Skeletal muscle tissue (tissue), 4 donors: ENCODE data around the gene ARRDC3. TPM values are rescaled to one million over a fixed set of nuclear protein-coding genes. Genes with fewer than 3 reads are reported as not detected.
A peak's percentile ranks its signal among the peaks of the same experiment; 100 is the strongest.

Source experiments
- H3K27ac ChIP-seq: one replicate; pipeline ENCODE4 v1.7.0; 2013; ENCODE audit warnings: mild to moderate bottlenecking, low read depth, low read length, inconsistent platforms
- H3K27me3 ChIP-seq, 3 donors: one replicate each; pipeline ENCODE4 v1.7.0; 2013; ENCODE audit warnings: low read length in 3 of 3; ENCODE audit not compliant: control insufficient read depth in 3 of 3, insufficient read depth in 3 of 3
- H3K36me3 ChIP-seq, 3 donors: one replicate each; pipeline ENCODE4 v1.7.0; 2013; ENCODE audit warnings: low read length in 3 of 3; ENCODE audit not compliant: control insufficient read depth in 3 of 3, insufficient read depth in 3 of 3
- H3K4me1 ChIP-seq, 3 donors: one replicate each; pipeline ENCODE4 v1.7.0; 2013; ENCODE audit warnings: low read length in 3 of 3, mild to moderate bottlenecking in 3 of 3; ENCODE audit not compliant: control insufficient read depth in 3 of 3, insufficient read depth in 3 of 3
- H3K4me3 ChIP-seq, 3 donors: one replicate each; pipeline ENCODE4 v1.7.0; 2013; ENCODE audit warnings: low read length in 3 of 3
- H3K9ac ChIP-seq, 3 donors: one replicate each; pipeline ENCODE4 v1.7.0; 2013; ENCODE audit warnings: low read length in 3 of 3, mild to moderate bottlenecking in 3 of 3, moderate library complexity in 2 of 3, low read depth in 1 of 3
- H3K9me3 ChIP-seq, 3 donors: one replicate each; pipeline ENCODE4 v1.7.0; 2013; ENCODE audit warnings: low read length in 3 of 3; ENCODE audit not compliant: control insufficient read depth in 3 of 3
- total RNA-seq: library from RNA; depleted of rRNA; stranded (reverse); fragments of >200 nt; gene quantifications from one replicate; pipeline ENCODE4 v1.2.3, GENCODE V29; 2014
- donor health status: Osteomylitis.

Gene ARRDC3, protein sequence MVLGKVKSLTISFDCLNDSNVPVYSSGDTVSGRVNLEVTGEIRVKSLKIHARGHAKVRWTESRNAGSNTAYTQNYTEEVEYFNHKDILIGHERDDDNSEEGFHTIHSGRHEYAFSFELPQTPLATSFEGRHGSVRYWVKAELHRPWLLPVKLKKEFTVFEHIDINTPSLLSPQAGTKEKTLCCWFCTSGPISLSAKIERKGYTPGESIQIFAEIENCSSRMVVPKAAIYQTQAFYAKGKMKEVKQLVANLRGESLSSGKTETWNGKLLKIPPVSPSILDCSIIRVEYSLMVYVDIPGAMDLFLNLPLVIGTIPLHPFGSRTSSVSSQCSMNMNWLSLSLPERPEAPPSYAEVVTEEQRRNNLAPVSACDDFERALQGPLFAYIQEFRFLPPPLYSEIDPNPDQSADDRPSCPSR
- 132 TPM for total RNA-seq

GRCh38 chr5:91383027-91383955 lies at the start of gene ARRDC3:
Gene ARRDC3 (minus strand): TSS chr5:91383317. CDS start chr5:91383092, 225 bp downstream.
- peak within 1 kb of the TSS; percentile 88 to 95 (median 91) for H3K9ac ChIP-seq
- no peaks in the 10 kb centered on the region for H3K36me3 ChIP-seq
- no peaks in the 10 kb centered on the region for H3K9me3 ChIP-seq
- H3K27ac ChIP-seq, result peak within 1 kb of the TSS; percentile 99
- no peaks in the 10 kb centered on the region for H3K27me3 ChIP-seq
- peaks cover 4 to 10% (median 7%) of the 10 kb centered on the region in 3 donors for H3K4me1 ChIP-seq
- peak within 1 kb of the TSS; percentile 71 to 88 (median 87) for H3K4me3 ChIP-seq

GRCh38 chr5:91430949-91431348 lies 47.8 kb upstream of the ARRDC3 start:
- Histone ChIP-seq H3K27me3 (no peaks in the 10 kb centered on the region), H3K9ac (no peak overlapping the region), H3K4me3 (no peak overlapping the region), H3K4me1 (no peaks in the 10 kb centered on the region), H3K36me3 (no peaks in the 10 kb centered on the region), H3K27ac (no peak overlapping the region), H3K9me3 (no peaks in the 10 kb centered on the region)

- H3K36me3 ChIP-seq, result no peaks in the 10 kb centered on the region
- H3K4me1 ChIP-seq, result no peaks in the 10 kb centered on the region
- H3K27ac ChIP-seq, result no peak overlapping the region
- H3K27me3 ChIP-seq, result no peaks in the 10 kb centered on the region
- H3K4me3 ChIP-seq, result no peak overlapping the region
- no peaks in the 10 kb centered on the region for H3K9me3 ChIP-seq
- H3K9ac ChIP-seq, result no peak overlapping the region
Observed at GRCh38 chr5:91424638-91425436, 41.7 kb upstream of the ARRDC3 start.

DNA sequence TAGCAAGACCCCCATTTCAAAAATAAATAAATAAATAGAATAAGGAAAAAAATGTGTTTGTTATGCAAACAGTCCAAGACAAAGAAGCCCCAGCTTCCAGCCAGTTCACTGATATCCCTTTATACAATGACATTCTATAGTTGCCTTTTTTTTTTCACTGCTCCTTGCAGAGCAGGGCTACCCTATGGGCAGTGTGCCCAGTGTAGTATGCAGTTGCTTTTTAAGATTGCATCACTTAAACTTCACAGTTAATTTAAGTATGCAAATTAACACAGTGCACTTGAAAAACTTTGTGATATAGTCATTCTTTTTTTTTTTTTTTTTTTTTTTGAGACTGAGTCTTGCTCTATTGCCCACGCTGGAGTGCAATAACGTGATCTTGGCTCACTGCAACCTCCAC lies 40.8 kb upstream of the ARRDC3 start:
- H3K27me3 ChIP-seq, result no peaks in the 10 kb centered on the region
- no peak overlapping the region for H3K27ac ChIP-seq
- H3K9ac ChIP-seq, result no peak overlapping the region
- no peaks in the 10 kb centered on the region for H3K9me3 ChIP-seq
- H3K36me3 ChIP-seq, result no peaks in the 10 kb centered on the region
- no peaks in the 10 kb centered on the region for H3K4me1 ChIP-seq
- no peak overlapping the region for H3K4me3 ChIP-seq

DNA sequence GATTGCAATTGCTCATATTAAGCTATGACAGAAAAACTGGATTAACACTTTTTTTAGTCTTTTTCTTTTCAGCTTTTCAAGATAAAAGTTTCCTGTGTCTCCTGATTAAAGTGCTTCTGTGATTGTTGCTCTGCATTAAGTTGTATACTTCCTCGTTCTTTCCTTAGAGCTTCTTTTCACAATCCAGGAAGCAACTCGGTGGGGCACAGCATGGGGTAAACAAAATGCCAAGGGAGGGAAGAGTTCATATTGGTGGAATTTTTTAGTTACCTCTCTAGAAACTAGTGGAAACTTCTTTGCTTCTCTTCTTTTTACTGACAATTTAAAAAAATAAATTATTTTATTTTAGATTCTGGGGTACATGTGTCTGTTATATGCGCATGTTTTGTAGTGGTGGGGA lies 37.8 kb upstream of the ARRDC3 start:
- H3K36me3 ChIP-seq, result no peaks in the 10 kb centered on the region
- no peak overlapping the region for H3K4me3 ChIP-seq
- no peak overlapping the region for H3K9ac ChIP-seq
- H3K27ac ChIP-seq, result no peak overlapping the region
- H3K9me3 ChIP-seq, result no peaks in the 10 kb centered on the region
- H3K4me1 ChIP-seq, result no peaks in the 10 kb centered on the region
- no peaks in the 10 kb centered on the region for H3K27me3 ChIP-seq

DNA sequence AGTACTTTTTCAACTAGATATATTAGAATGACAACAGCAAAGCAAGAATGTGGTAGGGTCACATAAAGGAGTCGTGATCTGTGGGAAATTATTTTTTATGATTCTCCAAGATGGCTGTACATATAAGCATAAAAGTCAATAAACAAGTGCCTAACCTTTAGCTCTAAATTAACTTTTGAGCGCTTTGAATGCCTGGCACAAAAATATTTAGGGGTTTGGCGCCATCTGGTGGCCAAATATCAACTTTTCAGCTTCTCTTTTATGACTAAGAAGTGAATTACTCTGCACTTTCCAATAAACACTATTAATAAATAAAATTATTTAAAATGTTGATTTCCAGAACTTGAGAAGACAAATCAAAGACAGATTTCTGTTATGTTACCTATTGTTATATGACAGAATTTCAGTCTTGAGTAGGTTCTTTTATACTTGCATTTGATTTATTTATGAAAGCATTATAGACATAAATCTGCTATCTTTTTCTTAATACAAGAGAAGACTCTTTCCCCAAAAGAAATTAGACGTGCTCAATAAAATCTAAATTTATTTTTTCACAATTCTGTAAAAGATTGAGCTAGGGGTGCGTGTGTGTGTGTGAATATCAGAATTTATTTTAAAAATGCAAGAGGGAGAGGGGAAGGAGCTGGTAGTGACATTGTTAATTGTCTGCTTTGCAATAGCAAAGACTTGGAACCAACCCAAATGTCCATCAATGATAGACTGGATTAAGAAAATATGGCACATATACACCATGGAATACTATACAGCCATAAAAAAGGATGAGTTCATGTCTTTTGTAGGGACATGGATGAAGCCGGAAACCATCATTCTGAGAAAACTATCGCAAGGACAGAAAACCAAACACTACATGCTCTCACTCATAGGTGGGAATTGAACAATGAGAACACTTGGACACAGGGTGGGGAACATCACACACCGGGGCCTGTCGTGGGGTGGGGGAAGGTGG lies 36.7 kb upstream of the ARRDC3 start:
- Histone ChIP-seq H3K9ac (no peak overlapping the region), H3K4me3 (no peak overlapping the region), H3K9me3 (no peaks in the 10 kb centered on the region), H3K27ac (no peak overlapping the region), H3K4me1 (no peaks in the 10 kb centered on the region), H3K27me3 (no peaks in the 10 kb centered on the region), H3K36me3 (no peaks in the 10 kb centered on the region)

GRCh38 chr5:91419136-91419535 lies 36.0 kb upstream of the ARRDC3 start:
- Histone ChIP-seq H3K27me3 (no peaks in the 10 kb centered on the region), H3K4me1 (no peaks in the 10 kb centered on the region), H3K36me3 (no peaks in the 10 kb centered on the region), H3K4me3 (no peak overlapping the region), H3K27ac (no peak overlapping the region), H3K9me3 (no peaks in the 10 kb centered on the region), H3K9ac (no peak overlapping the region)

DNA sequence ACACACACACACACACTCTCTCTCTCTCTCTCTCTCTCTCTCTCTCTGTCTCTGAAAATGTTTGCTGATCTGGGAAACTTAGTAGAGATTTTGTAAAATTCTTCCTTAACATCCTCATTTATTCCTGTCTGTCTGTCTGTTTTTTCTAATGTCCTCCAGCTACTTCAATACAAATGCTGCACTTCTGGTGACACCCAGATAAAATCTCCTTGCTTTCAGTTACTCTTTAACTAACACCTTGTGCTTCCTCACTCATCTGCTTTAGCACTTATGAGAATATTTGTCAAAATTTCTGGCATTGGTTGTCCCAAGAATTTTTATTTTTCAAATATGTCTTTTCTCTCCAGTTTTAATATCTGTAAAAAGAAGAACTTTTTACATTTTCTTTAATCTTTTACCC lies 35.0 kb upstream of the ARRDC3 start:
- Histone ChIP-seq H3K4me3 (no peak overlapping the region), H3K4me1 (no peaks in the 10 kb centered on the region), H3K9ac (no peak overlapping the region), H3K27ac (no peak overlapping the region), H3K9me3 (no peaks in the 10 kb centered on the region), H3K36me3 (no peaks in the 10 kb centered on the region), H3K27me3 (no peaks in the 10 kb centered on the region)

DNA sequence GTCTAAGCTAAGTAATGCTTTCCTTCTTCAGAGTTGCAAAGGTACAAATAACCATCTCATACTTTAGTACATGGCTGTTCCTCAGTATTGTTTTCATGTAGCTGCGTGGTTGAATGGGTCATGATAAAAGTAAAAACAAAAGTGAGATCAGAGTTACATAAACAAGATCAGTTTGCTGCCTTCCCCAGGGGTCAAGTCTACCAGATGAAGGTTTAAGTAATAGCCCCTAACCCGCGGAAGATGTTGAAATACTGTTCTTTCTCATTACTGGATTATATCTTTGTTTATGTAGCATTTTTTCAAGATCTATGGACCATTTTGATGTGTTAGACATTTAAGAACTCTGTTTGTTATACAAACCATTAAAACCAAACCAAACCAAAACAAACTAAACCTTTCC lies 34.1 kb upstream of the ARRDC3 start:
- Histone ChIP-seq H3K27ac (no peak overlapping the region), H3K9me3 (no peaks in the 10 kb centered on the region), H3K27me3 (no peaks in the 10 kb centered on the region), H3K4me3 (no peak overlapping the region), H3K4me1 (no peaks in the 10 kb centered on the region), H3K9ac (no peak overlapping the region), H3K36me3 (no peaks in the 10 kb centered on the region)
